HepG2 (cell line): ENCODE results near the gene CD7. TPM values are rescaled to one million over a fixed set of nuclear protein-coding genes. Genes with fewer than 3 reads are reported as not detected.

Source experiments
- CSRNP1 ChIP-seq: sonication (generic); formaldehyde crosslinking; IDR thresholded peaks from 2 replicates; pipeline ENCODE4 v1.8.1; 2023; ENCODE audit warnings: mild to moderate bottlenecking, missing genetic modification reagents
- FOXM1 ChIP-seq: sonication (generic); formaldehyde crosslinking; IDR thresholded peaks from 2 replicates; pipeline ENCODE4 v1.5.0; 2020; ENCODE audit warnings: missing genetic modification reagents
- HNRNPH1 ChIP-seq: fragments of 200-400 bp; formaldehyde crosslinking; optimal IDR thresholded peaks from 2 replicates; pipeline ENCODE3; 2017; ENCODE audit warnings: mild to moderate bottlenecking, low read depth, low read length
- POGZ ChIP-seq: sonication (generic); formaldehyde crosslinking; IDR thresholded peaks from 2 replicates; pipeline ENCODE4 v1.4.0; 2020; ENCODE audit warnings: mild to moderate bottlenecking, missing genetic modification reagents
- RAD51 ChIP-seq: fragments of 450-650 bp; IDR thresholded peaks from 2 replicates; pipeline ENCODE4 v1.6.1; 2016; ENCODE audit warnings: borderline replicate concordance
- RXRA ChIP-seq: sonication (generic); formaldehyde crosslinking; IDR thresholded peaks from 2 replicates; pipeline ENCODE4 v1.5.1; 2020; ENCODE audit warnings: missing genetic modification reagents
- SMAD1 ChIP-seq: sonication (generic); formaldehyde crosslinking; IDR thresholded peaks from 2 replicates; pipeline ENCODE4 v1.4.0; 2020; ENCODE audit warnings: missing genetic modification reagents, low read depth, mild to moderate bottlenecking, borderline replicate concordance
- SNRNP70 ChIP-seq: fragments of 200-400 bp; formaldehyde crosslinking; IDR thresholded peaks from 2 replicates; pipeline ENCODE4 v1.6.1; 2017; ENCODE audit warnings: mild to moderate bottlenecking, low read depth, low read length, moderate library complexity
- YEATS4 ChIP-seq: sonication (generic); formaldehyde crosslinking; IDR thresholded peaks from 2 replicates; pipeline ENCODE4 v1.4.0; 2020; ENCODE audit warnings: missing genetic modification reagents, borderline replicate concordance
- ZNF318 ChIP-seq: sonication (generic); formaldehyde crosslinking; IDR thresholded peaks from 2 replicates; pipeline ENCODE4 v1.4.0; 2020; ENCODE audit warnings: mild to moderate bottlenecking, missing genetic modification reagents
- ZNF503 ChIP-seq: sonication (generic); formaldehyde crosslinking; IDR thresholded peaks from 2 replicates; pipeline ENCODE4 v1.4.0; 2020; ENCODE audit warnings: missing genetic modification reagents
- ZNF580 ChIP-seq: IDR thresholded peaks from 2 replicates; pipeline ENCODE4 v1.6.1; 2016; ENCODE audit warnings: low read depth, borderline replicate concordance
- ZNF644 ChIP-seq: IDR thresholded peaks from 2 replicates; pipeline ENCODE4 v1.6.1; 2016; ENCODE audit warnings: low read depth
- ZNF674 ChIP-seq: sonication (generic); formaldehyde crosslinking; IDR thresholded peaks from 2 replicates; pipeline ENCODE4 v1.5.0; 2020; ENCODE audit warnings: low read depth, mild to moderate bottlenecking, missing genetic modification reagents
- ZNF776 ChIP-seq: sonication (generic); formaldehyde crosslinking; IDR thresholded peaks from 2 replicates; pipeline ENCODE4 v1.4.0; 2020; ENCODE audit warnings: mild to moderate bottlenecking, missing genetic modification reagents
- ZNF788 ChIP-seq: sonication (generic); formaldehyde crosslinking; IDR thresholded peaks from 2 replicates; pipeline ENCODE4 v1.5.0; 2020; ENCODE audit warnings: mild to moderate bottlenecking, missing genetic modification reagents, borderline replicate concordance
- ZSCAN21 ChIP-seq: sonication (generic); formaldehyde crosslinking; IDR thresholded peaks from 2 replicates; pipeline ENCODE4 v1.8.0; 2022; ENCODE audit warnings: mild to moderate bottlenecking, missing genetic modification reagents, moderate library complexity, borderline replicate concordance
- polyA plus RNA-seq, 8 experiments: library from polyadenylated mRNA; depleted of rRNA in 3 of 8; stranded (reverse) in 7 of 8; unstranded in 1 of 8; fragments of >200 nt; fragmentation: Illumina TruSeq in 4 of 8; extraction: Trizol in 4 of 8; gene quantifications; 2 replicates each; pipeline versions ENCODE4 v1.2.1 to v1.2.3, GENCODE V29; 2011 to 2016; ENCODE audit warnings: low read depth in 4 of 8, missing spikeins in 1 of 8, mixed read lengths in 1 of 8; ENCODE audit not compliant: insufficient read depth in 1 of 8
- total RNA-seq, 5 experiments: library from RNA; depleted of rRNA; stranded (reverse); fragments of >200 nt; fragmentation: Illumina TruSeq; extraction: Trizol; gene quantifications; 2 replicates each; pipeline ENCODE4 v1.2.3, GENCODE V29; 2016; ENCODE audit warnings: low read depth in 1 of 5

Gene CD7
- total and polyA plus RNA-seq, 2 of the 13 experiments (the other 11 are each of a cell fraction or from before 2014, with no cell fraction given) = 67.6 to 76.4 TPM

GRCh38 chr17:82318772-82319606 is 1.6 kb upstream of the CD7 start (continued):
- TF ChIP-seq ZNF318 (0 out of 2 replicates have a peak, but pooled peaks have one; percentile 5), SMAD1 (CRISPR knock-in tag) (no peak), RXRA (CRISPR knock-in tag) (no peak), RAD51 (no peak), ZNF776 (CRISPR knock-in tag) (no peak), ZNF674 (CRISPR knock-in tag) (no peak), SNRNP70 (no peak), ZNF788 (no peak), FOXM1 (CRISPR knock-in tag) (no peak), ZSCAN21 (CRISPR knock-in tag) (0 out of 2 replicates have a peak, but pooled peaks have one; percentile 15), ZNF503 (CRISPR knock-in tag) (no peak), CSRNP1 (no peak), ZNF644 (no peak), HNRNPH1 (no peak), YEATS4 (no peak), POGZ (CRISPR knock-in tag) (no peak), ZNF580 (no peak)
